ENCODE results near the gene CA12. TPM values are rescaled to one million over a fixed set of nuclear protein-coding genes. Genes with fewer than 3 reads are reported as not detected.

Gene CA12
- polyA plus RNA-seq, 6 donors from 2014 or later, result not detected

DNA sequence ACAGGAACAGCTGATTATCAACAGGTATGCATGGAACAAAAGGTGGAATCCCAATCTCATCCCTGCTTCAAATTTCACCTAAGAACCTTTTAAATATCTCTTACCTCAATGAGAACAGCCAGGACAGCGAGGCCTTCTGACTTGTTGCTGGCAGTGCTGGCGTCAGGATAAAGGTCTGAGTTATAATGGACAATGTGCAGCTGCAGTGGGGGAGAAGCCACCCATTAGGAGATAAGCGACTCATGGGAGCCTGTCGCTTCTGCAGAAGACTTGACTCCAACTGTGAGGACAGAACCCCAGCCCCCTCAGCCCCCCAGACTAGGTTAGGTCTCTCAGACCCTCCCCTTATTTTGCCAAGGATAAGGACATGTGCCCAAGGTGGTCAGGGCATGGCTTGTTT is 39.7 kb downstream of the CA12 start:
- H3K27ac Mint-ChIP-seq, result peak overlapping the region in 1 of 6 donors; percentile 90
- H3K36me3 Mint-ChIP-seq, result no peaks in the 10 kb centered on the region
- H3K4me1 Mint-ChIP-seq, result peaks cover 10 to 25% (median 23%) of the 10 kb centered on the region in 3 donors
- no peaks in the 10 kb centered on the region for H3K9me3 Mint-ChIP-seq
- DNase-seq, result no peak
- no peak for ATAC-seq (ENCODE audit: low read depth in 2 of 2)
- peak overlapping the region in 2 of 8 donors; percentile 3 to 37 for H3K4me3 Mint-ChIP-seq
- no peaks in the 10 kb centered on the region for H3K27me3 Mint-ChIP-seq

DNA sequence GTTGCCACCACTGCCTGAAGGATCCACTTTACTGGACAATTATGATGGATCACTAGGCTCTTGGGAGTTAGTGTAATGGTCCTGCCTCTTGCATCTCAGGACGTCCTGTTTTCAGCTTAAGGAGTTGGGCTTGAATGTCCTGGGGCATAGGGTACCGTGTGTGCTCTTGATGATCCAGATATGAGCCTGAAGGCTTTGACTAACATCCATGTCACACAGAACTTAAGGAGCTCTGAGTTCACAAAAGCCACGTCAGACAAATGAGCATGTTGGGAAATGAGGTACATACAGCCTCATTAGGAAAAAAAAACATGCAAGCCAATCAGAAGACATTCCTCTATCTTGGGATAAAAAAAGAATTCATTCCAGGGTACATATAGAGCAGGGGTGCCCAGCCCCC is 40.8 kb downstream of the CA12 start:
- no peak for ATAC-seq (ENCODE audit: low read depth in 2 of 2)
- Mint-ChIP-seq H3K27me3 (no peaks in the 10 kb centered on the region), H3K27ac (no peak overlapping the region), H3K9me3 (no peaks in the 10 kb centered on the region), H3K4me3 (no peak overlapping the region), H3K4me1 (peaks cover 10 to 25% (median 23%) of the 10 kb centered on the region in 3 donors), H3K36me3 (no peaks in the 10 kb centered on the region)
- DNase-seq, result no peak

DNA sequence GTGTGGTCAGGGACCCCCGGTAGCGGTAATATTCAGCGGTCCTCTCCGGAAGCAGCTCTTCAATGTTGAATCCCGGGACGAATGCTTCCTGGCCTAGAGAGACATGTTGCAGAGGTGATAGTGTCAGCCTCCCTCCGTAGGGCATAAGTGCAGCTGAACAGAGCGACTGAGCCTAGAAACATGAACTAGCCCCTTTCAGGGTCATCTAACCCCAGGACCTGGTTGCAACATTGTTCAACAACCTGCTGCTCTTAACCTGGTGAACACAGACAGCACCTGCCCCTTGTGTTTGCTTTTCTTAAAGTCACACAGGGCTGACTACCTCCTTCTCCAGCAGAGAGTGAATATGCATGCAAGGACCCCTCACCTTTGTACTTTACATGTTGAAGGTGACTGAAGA is 41.3 kb downstream of the CA12 start:
- H3K4me3 Mint-ChIP-seq, result no peak overlapping the region
- no peaks in the 10 kb centered on the region for H3K9me3 Mint-ChIP-seq
- DNase-seq, result no peak
- no peaks in the 10 kb centered on the region for H3K27me3 Mint-ChIP-seq
- H3K4me1 Mint-ChIP-seq, result peaks cover 10 to 25% (median 23%) of the 10 kb centered on the region in 3 donors
- no peaks in the 10 kb centered on the region for H3K36me3 Mint-ChIP-seq
- H3K27ac Mint-ChIP-seq, result peak overlapping the region in 1 of 6 donors; percentile 9
- no peak for ATAC-seq (ENCODE audit: low read depth in 2 of 2)

DNA sequence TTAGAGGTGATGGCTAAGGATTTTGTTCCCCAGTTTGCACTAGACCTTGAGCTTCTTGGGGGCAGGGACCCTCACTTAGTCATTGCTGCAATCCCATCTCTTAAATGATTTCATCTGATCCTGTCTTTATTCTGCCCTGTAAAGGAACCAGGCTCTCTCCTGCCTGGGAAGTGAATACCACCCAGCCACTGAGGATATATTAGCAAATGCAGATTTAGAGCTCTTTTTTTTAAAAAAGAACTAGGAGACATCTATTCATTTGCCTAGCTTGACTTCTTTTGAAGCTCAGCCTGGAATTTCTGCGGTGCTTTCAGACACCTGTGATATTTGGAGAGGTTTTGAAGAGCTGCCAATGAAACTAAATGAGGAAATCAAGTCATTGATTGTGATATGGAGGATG is 41.8 kb downstream of the CA12 start:
- ATAC-seq (ENCODE audit: low read depth in 2 of 2), result no peak
- H3K4me3 Mint-ChIP-seq, result no peak overlapping the region
- no peaks in the 10 kb centered on the region for H3K27me3 Mint-ChIP-seq
- H3K27ac Mint-ChIP-seq, result peak overlapping the region in 1 of 6 donors; percentile 16
- H3K4me1 Mint-ChIP-seq, result peaks cover 10 to 25% (median 20%) of the 10 kb centered on the region in 3 donors
- no peak for DNase-seq
- no peaks in the 10 kb centered on the region for H3K9me3 Mint-ChIP-seq
- no peaks in the 10 kb centered on the region for H3K36me3 Mint-ChIP-seq

DNA sequence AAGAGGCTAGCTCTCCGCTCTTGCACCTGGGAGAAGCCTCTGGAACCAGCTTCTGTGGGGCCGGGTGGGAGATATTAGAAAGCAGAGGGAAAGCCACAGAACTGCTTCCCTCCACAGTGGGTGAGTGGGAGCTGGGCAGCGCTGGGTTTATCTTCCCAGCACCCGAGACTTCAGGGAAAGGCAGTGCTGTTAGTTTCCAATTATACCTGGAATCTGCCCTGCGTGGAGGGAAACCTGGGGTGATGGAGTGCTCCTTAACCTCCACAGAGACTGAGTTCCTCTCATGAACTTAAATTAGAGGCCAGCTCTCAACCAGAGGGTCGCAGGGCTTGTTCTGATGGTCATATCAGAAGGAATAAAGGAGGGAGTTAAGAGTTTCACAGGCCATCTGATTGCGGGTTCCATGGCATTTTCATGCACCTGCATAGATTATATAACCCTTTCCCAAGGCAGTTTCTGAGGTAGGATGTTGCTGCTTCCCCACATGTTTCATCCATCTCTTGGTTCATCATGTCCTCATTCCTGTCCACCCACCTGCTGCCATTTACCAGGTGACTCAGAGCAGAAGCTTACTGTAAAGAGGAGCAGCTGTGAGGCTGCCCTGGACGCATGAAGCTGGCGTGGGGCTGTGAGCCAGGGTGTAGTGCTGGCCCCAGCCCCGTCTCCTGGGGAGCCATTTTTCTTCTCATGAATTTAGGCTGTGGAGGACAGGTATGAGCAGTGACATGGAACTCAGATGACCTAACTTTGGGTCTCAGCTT is 42.5 kb downstream of the CA12 start:
- H3K4me3 Mint-ChIP-seq, result no peak overlapping the region
- H3K4me1 Mint-ChIP-seq, result peaks cover 8 to 24% (median 17%) of the 10 kb centered on the region in 3 donors
- no peak for ATAC-seq (ENCODE audit: low read depth in 2 of 2)
- H3K36me3 Mint-ChIP-seq, result no peaks in the 10 kb centered on the region
- no peaks in the 10 kb centered on the region for H3K9me3 Mint-ChIP-seq
- no peaks in the 10 kb centered on the region for H3K27me3 Mint-ChIP-seq
- H3K27ac Mint-ChIP-seq, result no peak overlapping the region
- DNase-seq, result no peak

DNA sequence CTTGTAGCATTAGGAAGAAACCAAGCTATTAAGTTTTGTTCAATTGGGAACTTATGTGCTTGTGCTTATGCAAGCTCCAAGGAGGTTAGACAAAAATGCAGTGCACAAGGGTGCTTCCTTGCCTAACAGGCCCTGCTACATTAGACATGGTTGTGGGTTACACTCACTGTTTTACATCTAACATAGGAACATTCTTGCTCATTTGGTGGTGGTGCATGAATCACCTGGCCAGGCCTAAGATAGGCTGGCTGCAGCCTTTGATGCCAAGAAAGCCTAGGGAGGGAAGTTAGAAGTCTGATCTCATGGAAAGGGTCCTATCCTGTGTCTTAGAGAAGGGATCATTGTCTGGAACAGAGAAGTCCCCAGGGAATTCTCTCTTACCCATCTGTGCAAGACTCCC is 43.5 kb downstream of the CA12 start:
- DNase-seq, result no peak
- no peak overlapping the region for H3K27ac Mint-ChIP-seq
- no peaks in the 10 kb centered on the region for H3K27me3 Mint-ChIP-seq
- H3K9me3 Mint-ChIP-seq, result no peaks in the 10 kb centered on the region
- H3K4me3 Mint-ChIP-seq, result no peak overlapping the region
- H3K4me1 Mint-ChIP-seq, result peaks cover 0 to 14% (median 8%) of the 10 kb centered on the region in 3 donors
- ATAC-seq (ENCODE audit: low read depth in 2 of 2), result no peak
- no peaks in the 10 kb centered on the region for H3K36me3 Mint-ChIP-seq

DNA sequence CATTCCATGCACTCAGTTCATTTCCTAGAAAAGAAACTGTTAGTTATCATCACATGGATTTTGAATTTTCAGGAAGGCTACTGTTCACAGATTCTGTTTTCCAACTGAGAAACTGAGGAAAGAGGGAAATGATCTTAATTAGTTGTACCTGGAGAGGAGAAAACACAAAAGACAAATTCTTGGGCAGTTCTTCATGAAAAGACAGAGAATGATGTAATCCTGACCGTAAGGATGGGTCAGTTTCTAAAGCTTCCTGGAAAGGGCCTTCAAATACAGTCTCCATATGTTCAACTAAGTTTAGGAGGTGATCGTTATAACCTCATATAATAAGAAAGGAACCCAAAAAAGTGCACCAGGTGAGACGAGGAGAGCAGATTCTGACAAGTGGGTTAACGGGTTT is 44.6 kb downstream of the CA12 start:
- Mint-ChIP-seq H3K9me3 (no peaks in the 10 kb centered on the region), H3K36me3 (no peaks in the 10 kb centered on the region), H3K27me3 (no peaks in the 10 kb centered on the region), H3K27ac (no peak overlapping the region), H3K4me1 (peaks cover 0 to 2% (median 1%) of the 10 kb centered on the region in 3 donors), H3K4me3 (no peak overlapping the region)
- no peak for ATAC-seq (ENCODE audit: low read depth in 2 of 2)
- no peak for DNase-seq

DNA sequence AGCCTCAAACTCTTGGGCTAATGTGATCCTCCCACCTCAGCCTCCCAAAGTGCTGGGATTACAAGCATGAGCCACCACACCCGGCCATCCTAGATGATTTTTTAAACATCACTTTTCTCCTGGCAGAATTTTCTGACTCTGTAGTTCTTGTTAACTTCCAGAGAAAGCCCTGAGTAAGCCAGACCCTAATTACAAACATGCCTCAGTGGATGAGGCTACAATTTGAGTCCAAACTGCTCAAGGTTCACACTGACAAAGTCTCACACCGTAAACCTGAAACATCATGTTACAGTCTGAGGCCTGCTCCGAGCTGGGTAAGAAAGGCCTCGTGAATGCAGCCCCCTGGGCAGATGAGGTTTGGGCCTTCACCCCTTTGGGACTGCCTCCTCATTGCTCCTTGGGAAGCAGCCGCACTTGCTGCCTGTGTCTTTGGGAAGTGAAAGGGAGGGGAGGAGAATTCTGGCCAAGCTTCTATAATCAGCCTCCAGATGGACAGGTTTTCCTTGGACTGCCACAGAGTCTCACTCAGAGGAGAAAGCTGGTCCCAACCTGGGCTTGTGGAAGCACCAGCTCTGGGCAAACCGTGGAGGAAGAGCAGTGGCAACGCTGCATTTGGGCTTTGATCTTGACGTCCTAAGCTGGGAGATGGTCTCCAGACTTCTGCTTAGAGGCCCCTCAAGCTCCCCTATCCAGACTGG is 46.0 kb downstream of the CA12 start:
- H3K4me1 Mint-ChIP-seq, result no peaks in the 10 kb centered on the region
- no peak overlapping the region for H3K27ac Mint-ChIP-seq
- H3K4me3 Mint-ChIP-seq, result no peak overlapping the region
- ATAC-seq (ENCODE audit: low read depth in 2 of 2) (no peak), DNase-seq (no peak)
- peaks cover 0 to 8% (median 5%) of the 10 kb centered on the region in 3 donors for H3K27me3 Mint-ChIP-seq
- no peaks in the 10 kb centered on the region for H3K36me3 Mint-ChIP-seq
- H3K9me3 Mint-ChIP-seq, result no peaks in the 10 kb centered on the region

DNA sequence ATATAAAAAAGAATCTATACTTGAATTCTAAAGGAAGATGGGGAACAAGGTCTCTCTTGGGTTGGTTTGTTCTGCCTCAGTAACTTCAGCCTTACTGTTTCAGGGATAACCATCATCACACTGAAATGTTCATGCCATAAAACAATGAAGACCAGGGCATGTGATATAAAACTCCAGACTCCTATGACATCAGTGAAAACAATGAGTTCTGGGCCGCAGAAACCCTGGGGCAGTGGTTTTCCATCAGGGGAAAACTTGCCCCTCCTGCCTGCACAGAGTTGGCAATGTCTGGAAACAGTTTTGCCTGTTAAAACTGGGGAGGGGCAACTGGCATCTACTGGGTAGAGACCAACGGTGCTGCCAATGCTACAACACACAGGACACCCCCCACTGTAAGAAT is 46.8 kb downstream of the CA12 start:
- Mint-ChIP-seq H3K27ac (no peak overlapping the region), H3K36me3 (no peaks in the 10 kb centered on the region), H3K4me1 (no peaks in the 10 kb centered on the region), H3K9me3 (no peaks in the 10 kb centered on the region), H3K27me3 (peaks cover 0 to 8% (median 5%) of the 10 kb centered on the region in 3 donors), H3K4me3 (no peak overlapping the region)
- DNase-seq, result no peak
- ATAC-seq (ENCODE audit: low read depth in 2 of 2), result no peak

DNA sequence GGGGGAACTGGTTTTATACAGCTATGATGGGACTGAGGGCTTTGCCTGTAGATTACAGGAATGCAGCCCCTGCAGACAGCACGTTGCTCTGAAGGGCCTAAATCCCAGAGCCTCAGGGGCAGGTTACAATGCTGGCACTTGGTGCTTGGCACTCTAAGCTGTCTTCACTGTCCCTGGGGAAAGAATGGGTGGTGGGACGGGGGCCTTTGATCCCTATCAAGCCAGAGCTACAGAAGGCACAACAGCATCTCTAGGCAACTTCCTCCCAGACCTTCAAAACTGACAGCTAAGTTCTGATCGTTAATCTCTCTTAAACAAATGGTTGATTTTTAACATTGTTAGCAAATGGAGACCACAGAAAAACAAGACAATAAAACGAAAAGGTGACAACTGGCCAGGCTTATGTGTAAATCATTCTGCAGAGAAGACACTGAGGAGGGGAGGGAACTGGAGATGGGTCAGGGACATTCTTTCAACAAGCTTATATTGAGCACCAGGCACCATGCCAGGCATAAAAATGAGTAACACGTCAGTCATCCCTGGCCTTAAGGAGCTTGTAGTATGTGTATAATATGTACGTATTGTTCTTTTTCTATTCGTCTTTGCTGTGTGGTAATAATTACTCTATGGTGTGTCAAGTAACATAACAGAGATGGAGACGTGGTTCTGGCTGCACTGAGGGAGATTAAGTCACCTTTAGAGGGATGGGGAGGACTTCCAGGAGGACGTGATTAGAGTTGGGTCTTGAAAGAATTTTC is 49.1 kb downstream of the CA12 start:
- H3K36me3 Mint-ChIP-seq, result no peaks in the 10 kb centered on the region
- H3K9me3 Mint-ChIP-seq, result no peaks in the 10 kb centered on the region
- H3K4me3 Mint-ChIP-seq, result no peak overlapping the region
- H3K4me1 Mint-ChIP-seq, result peaks cover 0 to 5% (median 4%) of the 10 kb centered on the region in 3 donors
- ATAC-seq (ENCODE audit: low read depth in 2 of 2) (no peak), DNase-seq (no peak)
- H3K27ac Mint-ChIP-seq, result peak overlapping the region in 1 of 6 donors; percentile 58
- peaks cover 5 to 8% (median 8%) of the 10 kb centered on the region in 3 donors for H3K27me3 Mint-ChIP-seq

DNA sequence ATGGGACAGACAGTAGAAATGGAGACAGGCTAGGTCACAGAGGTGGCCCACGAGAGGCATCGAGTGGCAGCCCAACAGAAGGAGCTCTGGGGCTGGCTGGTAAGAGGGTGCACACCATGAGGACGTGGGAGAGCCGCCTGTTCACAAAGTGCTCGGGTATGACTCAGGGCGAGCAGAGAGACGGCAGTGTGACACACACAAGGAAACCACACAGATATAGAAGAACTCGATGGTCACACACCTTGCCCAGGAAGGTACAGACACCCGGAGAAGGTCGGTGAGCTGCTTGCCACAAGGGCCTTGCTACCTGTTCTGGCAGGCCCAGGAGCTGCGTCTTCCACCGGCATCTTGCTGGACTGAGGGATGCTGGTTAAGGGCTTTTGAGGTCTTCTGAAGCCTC is 50.2 kb downstream of the CA12 start:
- no peak for DNase-seq
- no peak overlapping the region for H3K4me3 Mint-ChIP-seq
- no peak overlapping the region for H3K27ac Mint-ChIP-seq
- no peaks in the 10 kb centered on the region for H3K36me3 Mint-ChIP-seq
- no peak for ATAC-seq (ENCODE audit: low read depth in 2 of 2)
- no peaks in the 10 kb centered on the region for H3K9me3 Mint-ChIP-seq
- peaks cover 6 to 8% (median 8%) of the 10 kb centered on the region in 3 donors for H3K27me3 Mint-ChIP-seq
- H3K4me1 Mint-ChIP-seq, result peaks cover 0 to 7% (median 4%) of the 10 kb centered on the region in 3 donors

DNA sequence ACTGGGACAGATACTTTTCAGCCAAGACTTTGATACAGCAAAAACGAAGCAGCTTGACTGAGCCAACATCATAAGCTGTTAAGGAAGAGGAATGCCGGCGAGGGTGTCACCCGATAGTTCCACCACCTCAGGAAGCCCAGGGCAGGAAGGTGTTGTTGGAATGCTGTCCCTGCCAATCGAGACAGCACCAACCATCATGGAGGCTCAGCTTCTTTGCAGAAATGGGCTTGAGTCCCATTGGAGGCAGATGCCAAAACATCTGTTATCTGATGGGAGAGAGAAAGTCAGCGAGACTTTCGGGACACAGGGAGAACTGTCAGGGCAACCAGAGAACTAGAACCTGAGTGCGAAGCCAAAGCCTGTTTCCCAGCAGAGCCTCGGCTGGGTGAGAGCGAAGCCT is 50.7 kb downstream of the CA12 start:
- peaks cover 6 to 8% (median 8%) of the 10 kb centered on the region in 3 donors for H3K27me3 Mint-ChIP-seq
- no peaks in the 10 kb centered on the region for H3K36me3 Mint-ChIP-seq
- no peaks in the 10 kb centered on the region for H3K9me3 Mint-ChIP-seq
- H3K4me1 Mint-ChIP-seq, result peaks cover 0 to 7% (median 4%) of the 10 kb centered on the region in 3 donors
- no peak for ATAC-seq (ENCODE audit: low read depth in 2 of 2)
- DNase-seq, result no peak
- H3K4me3 Mint-ChIP-seq, result no peak overlapping the region
- H3K27ac Mint-ChIP-seq, result peak overlapping the region in 1 of 6 donors; percentile 53

DNA sequence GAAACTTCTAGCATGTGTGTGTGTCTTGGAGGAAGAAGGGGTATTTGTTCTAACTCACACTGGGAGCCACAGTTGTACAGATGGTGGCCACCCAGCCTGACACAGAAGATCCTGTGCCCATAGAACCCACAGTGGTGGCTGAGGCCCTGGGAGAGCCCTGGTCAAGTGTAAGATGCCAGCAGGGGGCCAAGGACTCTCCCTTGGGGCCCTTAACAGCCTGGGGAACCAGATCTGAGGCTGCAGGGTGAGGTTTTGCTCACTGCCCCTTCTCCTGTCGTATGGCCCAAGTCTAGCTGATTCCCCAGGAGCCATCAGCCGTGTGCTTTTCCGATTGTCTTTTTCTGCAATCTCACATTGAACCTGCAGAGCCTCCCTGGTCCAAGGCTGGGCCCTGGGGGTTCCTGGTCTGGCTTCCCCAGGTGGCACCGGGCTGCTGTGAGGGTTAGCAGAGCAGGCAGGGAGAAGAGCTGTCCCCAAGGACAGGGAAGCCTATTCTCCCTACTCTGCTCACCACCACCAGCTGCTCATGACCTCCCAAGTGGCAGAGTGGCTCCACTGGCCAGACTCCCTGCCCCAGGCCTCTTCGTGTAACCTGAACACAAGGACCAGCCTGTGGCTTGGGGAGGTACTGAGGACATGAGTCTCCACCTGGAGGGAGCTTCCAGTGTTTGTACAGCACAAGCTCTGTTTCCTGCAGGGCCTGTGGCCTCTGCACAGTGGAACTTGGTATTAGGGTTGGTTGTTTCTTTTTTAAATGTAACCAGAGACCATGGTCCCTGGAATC is 51.9 kb downstream of the CA12 start:
- H3K27ac Mint-ChIP-seq, result no peak overlapping the region
- no peak overlapping the region for H3K4me3 Mint-ChIP-seq
- H3K36me3 Mint-ChIP-seq, result no peaks in the 10 kb centered on the region
- peaks cover 6 to 8% (median 8%) of the 10 kb centered on the region in 3 donors for H3K27me3 Mint-ChIP-seq
- no peak for DNase-seq
- ATAC-seq (ENCODE audit: low read depth in 2 of 2), result no peak
- H3K9me3 Mint-ChIP-seq, result no peaks in the 10 kb centered on the region
- peaks cover 0 to 7% (median 4%) of the 10 kb centered on the region in 3 donors for H3K4me1 Mint-ChIP-seq
